HEK293 (cell line): ENCODE results near the gene OLA1.

Source experiments
- CTCF ChIP-seq: fragments of 450-650 bp; formaldehyde crosslinking; IDR thresholded peaks from 2 replicates; pipeline ENCODE4 v1.5.1; 2016; ENCODE audit warnings: missing biosample characterization, missing genetic modification characterization
- ZBTB48 ChIP-seq: fragments of 450-650 bp; formaldehyde crosslinking; IDR thresholded peaks from 2 replicates; pipeline ENCODE4 v1.5.1; 2016; ENCODE audit warnings: missing biosample characterization, missing genetic modification characterization
- ZNF10 ChIP-seq: fragments of 450-650 bp; formaldehyde crosslinking; IDR thresholded peaks from 2 replicates; pipeline ENCODE4 v1.5.1; 2017; ENCODE audit warnings: missing biosample characterization, missing genetic modification characterization

GRCh38 chr2:174280596-174280995, 32.3 kb upstream of the OLA1 start:
- TF ChIP-seq CTCF, result no peak
- TF ChIP-seq ZBTB48 (tag by site-specific recombination), result no peak
- no peak for TF ChIP-seq ZNF10 (tag by site-specific recombination)
